ENCODE data around the gene TNFRSF19. TPM values are rescaled to one million over a fixed set of nuclear protein-coding genes. Genes with fewer than 3 reads are reported as not detected.

Gene TNFRSF19
- total RNA-seq, 2 experiments from 2014 or later: not detected

DNA sequence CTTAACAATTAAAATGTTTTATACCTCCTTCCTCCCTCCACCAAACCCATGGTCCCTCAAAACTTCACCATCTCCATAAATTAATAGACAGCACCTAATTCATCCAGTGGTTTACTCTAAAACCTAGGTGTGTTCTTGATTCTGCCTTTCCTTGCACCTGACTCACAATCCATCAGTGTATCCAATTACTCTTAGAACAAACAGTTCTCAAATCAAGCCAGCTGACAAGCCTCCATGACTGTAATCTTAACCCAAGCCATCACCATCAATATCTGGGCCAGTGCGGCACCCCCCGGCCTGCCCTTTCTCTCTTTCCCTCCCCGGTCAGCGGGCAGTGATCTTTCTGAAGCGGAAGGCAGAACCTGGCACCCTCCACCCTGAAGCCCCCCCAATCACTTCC, 75.6 kb downstream of the TNFRSF19 start:
- Mint-ChIP-seq H3K4me1 (ENCODE audit: low read depth) (no peaks in the 10 kb centered on the region), H3K4me3 (no peak overlapping the region), H3K27me3 (peaks cover 21% of the 10 kb centered on the region), H3K27ac (no peak overlapping the region), H3K9me3 (no peaks in the 10 kb centered on the region), H3K36me3 (ENCODE audit: low read depth) (no peaks in the 10 kb centered on the region)
- no peaks in the 10 kb centered on the region for H3K4me1 ChIP-seq (ENCODE audit: insufficient read depth, low read length)
- no peaks in the 10 kb centered on the region for H3K9me3 ChIP-seq (ENCODE audit: control insufficient read depth in 1 of 2, insufficient read depth in 1 of 2, low read length in 2 of 2)
- ChIA-PET CTCF (no interaction called here), POLR2A (no interaction called here)
- intact Hi-C loops (cut with DNase I, micrococcal nuclease): no loop called here
- peaks cover 0 to 6% of the 10 kb centered on the region in 2 experiments for H3K27me3 ChIP-seq (ENCODE audit: control insufficient read depth in 1 of 2, insufficient read depth in 2 of 2, low read length in 2 of 2)
- H3K36me3 ChIP-seq (ENCODE audit: insufficient read depth, low read length): no peaks in the 10 kb centered on the region
- H3K27ac ChIP-seq (ENCODE audit: low read depth in 1 of 2, low read length in 2 of 2): no peak overlapping the region
- no peak for ATAC-seq (ENCODE audit: poor library complexity)
- DNase-seq: no peak
- H3K4me3 ChIP-seq (ENCODE audit: low read length): no peak overlapping the region
- TF ChIP-seq, protein P1, sequence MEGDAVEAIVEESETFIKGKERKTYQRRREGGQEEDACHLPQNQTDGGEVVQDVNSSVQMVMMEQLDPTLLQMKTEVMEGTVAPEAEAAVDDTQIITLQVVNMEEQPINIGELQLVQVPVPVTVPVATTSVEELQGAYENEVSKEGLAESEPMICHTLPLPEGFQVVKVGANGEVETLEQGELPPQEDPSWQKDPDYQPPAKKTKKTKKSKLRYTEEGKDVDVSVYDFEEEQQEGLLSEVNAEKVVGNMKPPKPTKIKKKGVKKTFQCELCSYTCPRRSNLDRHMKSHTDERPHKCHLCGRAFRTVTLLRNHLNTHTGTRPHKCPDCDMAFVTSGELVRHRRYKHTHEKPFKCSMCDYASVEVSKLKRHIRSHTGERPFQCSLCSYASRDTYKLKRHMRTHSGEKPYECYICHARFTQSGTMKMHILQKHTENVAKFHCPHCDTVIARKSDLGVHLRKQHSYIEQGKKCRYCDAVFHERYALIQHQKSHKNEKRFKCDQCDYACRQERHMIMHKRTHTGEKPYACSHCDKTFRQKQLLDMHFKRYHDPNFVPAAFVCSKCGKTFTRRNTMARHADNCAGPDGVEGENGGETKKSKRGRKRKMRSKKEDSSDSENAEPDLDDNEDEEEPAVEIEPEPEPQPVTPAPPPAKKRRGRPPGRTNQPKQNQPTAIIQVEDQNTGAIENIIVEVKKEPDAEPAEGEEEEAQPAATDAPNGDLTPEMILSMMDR (IDR thresholded peaks at IDR 0.05): no peak

DNA sequence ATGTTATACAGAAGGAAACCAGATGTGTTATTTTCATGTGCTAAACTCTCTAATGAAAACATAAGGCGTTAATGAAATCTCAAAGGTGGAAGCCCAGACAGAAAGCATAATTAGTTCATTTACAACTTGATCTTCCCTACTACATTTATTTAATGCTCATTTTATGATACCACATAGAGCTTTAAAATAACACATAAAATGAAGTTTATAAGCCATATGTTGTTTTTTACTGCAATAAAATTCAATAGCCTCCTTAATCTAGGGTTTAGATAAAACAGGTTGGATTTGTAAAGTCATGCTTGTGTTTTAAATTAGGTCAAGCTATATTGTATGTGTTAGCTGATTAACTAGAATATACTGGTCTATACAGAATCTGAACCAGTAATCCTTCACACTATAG, 81.2 kb downstream of the TNFRSF19 start:
- peaks cover 0 to 6% of the 10 kb centered on the region in 2 experiments for H3K27me3 ChIP-seq (ENCODE audit: control insufficient read depth in 1 of 2, insufficient read depth in 2 of 2, low read length in 2 of 2)
- H3K4me1 ChIP-seq (ENCODE audit: insufficient read depth, low read length): peaks cover 5% of the 10 kb centered on the region
- Mint-ChIP-seq H3K4me3 (no peak overlapping the region), H3K27me3 (peaks cover 23% of the 10 kb centered on the region), H3K36me3 (ENCODE audit: low read depth) (no peaks in the 10 kb centered on the region), H3K9me3 (no peaks in the 10 kb centered on the region), H3K4me1 (ENCODE audit: low read depth) (peaks cover 4% of the 10 kb centered on the region), H3K27ac (no peak overlapping the region)
- ChIA-PET POLR2A (no interaction called here), CTCF (no interaction called here)
- H3K4me3 ChIP-seq (ENCODE audit: low read length): no peak overlapping the region
- no peaks in the 10 kb centered on the region for H3K36me3 ChIP-seq (ENCODE audit: insufficient read depth, low read length)
- no peak for ATAC-seq (ENCODE audit: poor library complexity)
- TF ChIP-seq, protein P1 (IDR thresholded peaks at IDR 0.05): no peak
- no peak overlapping the region for H3K27ac ChIP-seq (ENCODE audit: low read depth in 1 of 2, low read length in 2 of 2)
- DNase-seq: no peak
- H3K9me3 ChIP-seq (ENCODE audit: control insufficient read depth in 1 of 2, insufficient read depth in 1 of 2, low read length in 2 of 2): no peaks in the 10 kb centered on the region
- intact Hi-C loops (cut with DNase I, micrococcal nuclease): no loop called here

DNA sequence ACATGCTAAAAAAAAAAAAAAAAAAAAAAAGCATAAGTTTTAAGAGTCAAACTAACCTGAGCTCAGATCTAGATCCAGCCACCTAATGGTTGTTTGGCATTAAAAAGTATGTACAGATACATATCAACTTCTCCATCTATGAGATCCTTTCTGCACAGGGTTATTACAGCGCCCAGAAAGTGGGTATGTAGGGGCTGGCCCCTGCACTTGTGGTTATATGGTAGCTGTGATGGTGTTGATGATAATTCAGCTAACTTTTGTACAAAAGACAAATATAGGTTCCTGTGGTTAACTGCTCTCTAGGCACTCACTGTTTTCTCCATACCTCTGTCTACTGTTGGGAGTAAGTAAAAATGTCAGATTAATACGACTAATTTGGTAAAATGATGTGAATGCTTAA, 81.7 kb downstream of the TNFRSF19 start:
- H3K9me3 Mint-ChIP-seq: no peaks in the 10 kb centered on the region
- Histone ChIP-seq H3K27ac (ENCODE audit: low read depth in 1 of 2, low read length in 2 of 2) (no peak overlapping the region), H3K9me3 (ENCODE audit: control insufficient read depth in 1 of 2, insufficient read depth in 1 of 2, low read length in 2 of 2) (no peaks in the 10 kb centered on the region), H3K4me3 (ENCODE audit: low read length) (no peak overlapping the region), H3K27me3 (ENCODE audit: control insufficient read depth in 1 of 2, insufficient read depth in 2 of 2, low read length in 2 of 2) (peaks cover 0 to 6% of the 10 kb centered on the region in 2 experiments), H3K36me3 (ENCODE audit: insufficient read depth, low read length) (no peaks in the 10 kb centered on the region), H3K4me1 (ENCODE audit: insufficient read depth, low read length) (peaks cover 5% of the 10 kb centered on the region)
- ATAC-seq (ENCODE audit: poor library complexity): no peak
- peaks cover 20% of the 10 kb centered on the region for H3K27me3 Mint-ChIP-seq
- peaks cover 4% of the 10 kb centered on the region for H3K4me1 Mint-ChIP-seq (ENCODE audit: low read depth)
- DNase-seq: peak in 3 of 14 experiments; percentile 7 to 30 (median 13)
- intact Hi-C loops (cut with DNase I, micrococcal nuclease): no loop called here
- CTCF ChIA-PET: no interaction called here
- TF ChIP-seq, protein P1 (IDR thresholded peaks at IDR 0.05): no peak
- no peaks in the 10 kb centered on the region for H3K36me3 Mint-ChIP-seq (ENCODE audit: low read depth)
- H3K27ac Mint-ChIP-seq: no peak overlapping the region
- POLR2A ChIA-PET: no interaction called here
- H3K4me3 Mint-ChIP-seq: no peak overlapping the region
